HG03521 (cell line): ENCODE data around the gene DLGAP3.
"Not testable (repeated sequence)": the region's sequence is repeated elsewhere in the genome, so short reads cannot be mapped to it uniquely, and the experiment has no call there.

ENCODE experiments used
- ATAC-seq: cut with Tn5 transposase; IDR thresholded peaks from one replicate; pipeline ENCODE4 v1.9.1; 2021; ENCODE audit warnings: mild to moderate bottlenecking, moderate library complexity; ENCODE audit not compliant: unreplicated experiment

The DLGAP3 gene

GRCh38 chr1:34929497-34929852, at the start of gene DLGAP3:
TSS of gene DLGAP3 (minus strand) at chr1:34929650. CDS start at chr1:34905383, 24,267 bp downstream.
- no peak for ATAC-seq

- no peak for ATAC-seq
Measured at GRCh38 chr1:34978921-34979320, 49.5 kb upstream of the DLGAP3 start.

- no peak for ATAC-seq
Measured at GRCh38 chr1:34977858-34978257, 48.4 kb upstream of the DLGAP3 start.

- ATAC-seq: no peak
Measured at GRCh38 chr1:34977210-34977471, 47.7 kb upstream of the DLGAP3 start.

GRCh38 chr1:34976384-34977209, 47.1 kb upstream of the DLGAP3 start:
- no peak for ATAC-seq

GRCh38 chr1:34975771-34976170, 46.3 kb upstream of the DLGAP3 start:
- ATAC-seq: no peak

GRCh38 chr1:34975338-34975737, 45.9 kb upstream of the DLGAP3 start:
- no peak for ATAC-seq

GRCh38 chr1:34974626-34975025, 45.2 kb upstream of the DLGAP3 start:
- no peak for ATAC-seq

GRCh38 chr1:34973326-34973725, 43.9 kb upstream of the DLGAP3 start:
- ATAC-seq: no peak

- no peak for ATAC-seq
Measured at GRCh38 chr1:34970829-34971228, 41.4 kb upstream of the DLGAP3 start.

GRCh38 chr1:34970220-34970735, 40.8 kb upstream of the DLGAP3 start:
- no peak for ATAC-seq

- not testable (repeated sequence) for ATAC-seq
Measured at GRCh38 chr1:34968297-34968696, 38.8 kb upstream of the DLGAP3 start.

GRCh38 chr1:34967672-34968071, 38.2 kb upstream of the DLGAP3 start:
- not testable (repeated sequence) for ATAC-seq

- ATAC-seq: no peak
Measured at GRCh38 chr1:34965597-34965996, 36.1 kb upstream of the DLGAP3 start.

GRCh38 chr1:34950428-34950827, 21.0 kb upstream of the DLGAP3 start:
- ATAC-seq: no peak

- ATAC-seq: not testable (repeated sequence)
Measured at GRCh38 chr1:34948739-34949138, 19.3 kb upstream of the DLGAP3 start.

GRCh38 chr1:34947641-34948314, 18.3 kb upstream of the DLGAP3 start:
- ATAC-seq: not testable (repeated sequence)

GRCh38 chr1:34946211-34946610, 16.8 kb upstream of the DLGAP3 start:
- no peak for ATAC-seq

GRCh38 chr1:34941798-34942197, 12.3 kb upstream of the DLGAP3 start:
- ATAC-seq: not testable (repeated sequence)

- no peak for ATAC-seq
Measured at GRCh38 chr1:34930702-34931071, 1.2 kb upstream of the DLGAP3 start.

GRCh38 chr1:34929853-34930701, 627 bp upstream of the DLGAP3 start:
- ATAC-seq: no peak
